K562 treated with DMSO at 1 percent for 24 hours (cell line): Measurements from ENCODE around the gene CLIC5. TPM values are rescaled to one million over a fixed set of nuclear protein-coding genes. Genes with fewer than 3 reads are reported as not detected.

ENCODE experiments used
- total RNA-seq: library from RNA; unstranded; fragments of 300-600 nt; gene quantifications from 2 replicates; pipeline ENCODE4 v1.2.3, GENCODE V29; 2022; ENCODE audit warnings: low read depth; ENCODE audit not compliant: insufficient read depth

The CLIC5 gene
- not detected in 2 replicates for total RNA-seq

DNA sequence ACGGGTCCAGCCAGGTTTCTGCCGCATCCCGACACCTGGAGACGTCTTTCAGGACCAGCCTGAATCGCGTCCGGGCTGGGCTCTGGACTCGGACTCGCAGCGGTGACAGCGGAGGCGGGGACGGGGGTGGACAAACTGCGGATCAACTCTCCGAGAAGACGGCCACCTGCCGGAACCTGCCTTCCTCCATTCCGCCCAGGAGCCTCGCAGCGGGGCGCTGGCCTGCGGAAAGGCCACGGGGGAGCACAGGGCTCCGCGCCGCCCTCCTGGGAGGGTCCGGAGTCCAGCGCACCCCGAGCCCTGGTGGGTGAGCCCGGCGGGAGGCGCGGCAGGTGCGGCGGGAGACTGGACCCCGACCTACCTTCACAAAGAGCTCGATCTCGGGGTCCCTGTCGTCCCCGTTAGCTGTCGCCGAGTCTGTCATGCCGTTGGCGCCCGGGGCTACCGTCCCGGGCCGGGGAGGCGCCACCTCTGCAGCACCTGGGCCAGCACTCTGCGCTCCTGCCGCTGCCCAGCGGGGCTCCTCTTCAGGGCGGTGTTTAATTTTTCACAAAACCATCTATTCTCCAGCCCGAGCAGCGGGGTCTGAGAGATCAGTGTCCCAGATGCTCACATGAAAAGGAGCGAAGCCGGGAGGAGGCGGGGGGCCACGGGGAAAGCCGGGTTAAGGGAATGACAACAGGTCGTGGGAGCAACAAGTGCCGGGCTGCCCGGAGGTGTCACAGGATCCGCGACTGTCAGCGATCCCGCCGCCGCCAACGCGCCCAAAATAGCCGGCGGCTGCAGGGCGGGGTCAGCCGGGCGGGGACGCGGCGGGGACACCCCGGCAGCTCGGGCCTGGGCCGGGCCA is at the start of gene CLIC5:
CLIC5 (minus strand) TSS at position 742 of the 850 bp plus-strand sequence; CDS start at position 424, 318 bp downstream.

Other genes starting within 250 kb of the CLIC5 start
- not detected in 2 replicates for gene ENPP4, start 114.1 kb upstream of the CLIC5 start, total RNA-seq
- not detected in 2 replicates for gene ENPP5, start 155.1 kb upstream of the CLIC5 start, total RNA-seq